Naive thymus-derived CD8-positive, alpha-beta T cell (primary cell): ENCODE results near the gene USP24. TPM values are rescaled to one million over a fixed set of nuclear protein-coding genes. Genes with fewer than 3 reads are reported as not detected.
A peak's percentile ranks its signal among the peaks of the same experiment; 100 is the strongest.
"Not testable (repeated sequence)": the region's sequence is repeated elsewhere in the genome, so short reads cannot be mapped to it uniquely, and the experiment has no call there.

Experiments used
- ATAC-seq, 2 donors: fragments of 150-1000 bp; cut with Tn5 transposase in 1 of 2; sonication (Bioruptor Pico), chemical (Tn5 transposase) in 1 of 2; 1 replicate in 1 of 2; 2 replicates in 1 of 2; pipeline ENCODE4 v1.10.0; 2021; ENCODE audit warnings: mild to moderate bottlenecking in 2 of 2, moderate library complexity in 2 of 2
- POLR2A ChIA-PET: fragments of 350-600 bp; sonication (Branson Sonifier 250); formaldehyde crosslinking; loops from one replicate; lab custom pipeline; 2021; ENCODE audit warnings: antibody characterized with exemption; lab: Charles Lee
- DNase-seq, 10 donors: peaks; one replicate each; pipeline versions ENCODE4 v3.0.0 to v3.0.0-alpha.2; 2020 to 2022
- H3K27ac Mint-ChIP-seq, 10 donors: one replicate each; pipeline ENCODE4 v1.8.0; 2020 to 2022; ENCODE audit warnings: mild to moderate bottlenecking in 10 of 10, mixed read lengths in 10 of 10, moderate library complexity in 4 of 10, inconsistent platforms in 1 of 10
- H3K27me3 Mint-ChIP-seq, 5 donors: one replicate each; pipeline ENCODE4 v1.8.0; 2021 to 2022; ENCODE audit warnings: mixed read lengths in 5 of 5
- H3K36me3 Mint-ChIP-seq, 3 donors: one replicate each; pipeline ENCODE4 v1.8.0; 2020 to 2022; ENCODE audit warnings: mixed read lengths in 3 of 3, mild to moderate bottlenecking in 2 of 3, inconsistent platforms in 1 of 3
- H3K4me1 Mint-ChIP-seq, 4 donors: one replicate each; pipeline ENCODE4 v1.8.0; 2021 to 2022; ENCODE audit warnings: mixed read lengths in 4 of 4
- H3K4me3 Mint-ChIP-seq, 10 donors: one replicate each; pipeline ENCODE4 v1.8.0; 2020 to 2022; ENCODE audit warnings: mild to moderate bottlenecking in 10 of 10, mixed read lengths in 10 of 10, moderate library complexity in 6 of 10, inconsistent platforms in 1 of 10
- H3K9me3 Mint-ChIP-seq, 9 donors: one replicate each; pipeline ENCODE4 v1.8.0; 2020 to 2022; ENCODE audit warnings: mixed read lengths in 9 of 9, mild to moderate bottlenecking in 3 of 9, inconsistent platforms in 1 of 9, moderate library complexity in 1 of 9
- polyA plus RNA-seq, 3 donors: library from polyadenylated mRNA; unstranded; fragments of 300-500 nt; fragmentation: Illumina TruSeq; gene quantifications; one replicate each; pipeline ENCODE4 v1.2.3, GENCODE V29; 2021
- total RNA-seq, 8 experiments: library from RNA in 2 of 8; stranded (reverse) in 2 of 8; gene quantifications; one replicate each; pipeline ENCODE4 v1.2.3 and lab custom pipeline; 2021 to 2026

The USP24 gene
- total and polyA plus RNA-seq, 5 experiments from 2014 or later: 5.5 to 81.1 (median 8.4) TPM

GRCh38 chr1:55128418-55128995 is 86.7 kb downstream of the USP24 start:
- H3K4me3 Mint-ChIP-seq: peak overlapping the region in 3 of 10 donors; percentile 1 to 31 (median 7)
- no peak for ATAC-seq
- no peak for DNase-seq
- H3K36me3 Mint-ChIP-seq: peaks cover 10 to 94% (median 49%) of the 10 kb centered on the region in 3 donors
- H3K4me1 Mint-ChIP-seq: peaks cover 9 to 27% (median 13%) of the 10 kb centered on the region in 4 donors
- H3K27ac Mint-ChIP-seq: peak overlapping the region; percentile 27 to 92 (median 70)
- no peaks in the 10 kb centered on the region for H3K27me3 Mint-ChIP-seq
- POLR2A ChIA-PET: interaction anchor here (0.7 kb wide), 1 partner anchor 55 kb away, joined by 9 read pairs; no protein-coding TSS in a partner anchor
- H3K9me3 Mint-ChIP-seq: peaks cover 0 to 4% (median 0%) of the 10 kb centered on the region in 9 donors

GRCh38 chr1:55127827-55128343 is 87.3 kb downstream of the USP24 start:
- peak overlapping the region in 3 of 10 donors; percentile 7 to 31 (median 14) for H3K4me3 Mint-ChIP-seq
- peaks cover 9 to 27% (median 13%) of the 10 kb centered on the region in 4 donors for H3K4me1 Mint-ChIP-seq
- H3K27ac Mint-ChIP-seq: peak overlapping the region; percentile 27 to 92 (median 70)
- H3K27me3 Mint-ChIP-seq: no peaks in the 10 kb centered on the region
- DNase-seq (peak in 1 of 10 donors; percentile 9), ATAC-seq (no peak)
- peaks cover 10 to 97% (median 54%) of the 10 kb centered on the region in 3 donors for H3K36me3 Mint-ChIP-seq
- peaks cover 0 to 4% (median 0%) of the 10 kb centered on the region in 9 donors for H3K9me3 Mint-ChIP-seq
- POLR2A ChIA-PET: interaction anchor here (0.7 kb wide), 1 partner anchor 54 kb away, joined by 9 read pairs; no protein-coding TSS in a partner anchor

- H3K27ac Mint-ChIP-seq: peak overlapping the region in 6 of 10 donors; percentile 20 to 81 (median 46)
These were observed 90.7 kb downstream of the USP24 start for GRCh38 chr1:55124470-55124869.

GRCh38 chr1:55120538-55120937 is 94.6 kb downstream of the USP24 start:
- Mint-ChIP-seq H3K27ac (peak overlapping the region in 4 of 10 donors; percentile 3 to 45 (median 20)), H3K4me3 (no peak overlapping the region), H3K9me3 (no peaks in the 10 kb centered on the region), H3K27me3 (no peaks in the 10 kb centered on the region), H3K36me3 (peaks cover 8 to 92% (median 60%) of the 10 kb centered on the region in 3 donors), H3K4me1 (peaks cover 3 to 13% (median 9%) of the 10 kb centered on the region in 4 donors)
- POLR2A ChIA-PET: no interaction called here
- ATAC-seq: no peak
- DNase-seq: no peak

More at GRCh38 chr1:55124470-55124869, 90.7 kb downstream of the USP24 start:
- no peaks in the 10 kb centered on the region for H3K27me3 Mint-ChIP-seq
- POLR2A ChIA-PET: no interaction called here
- ATAC-seq (no peak), DNase-seq (no peak)
- H3K4me1 Mint-ChIP-seq: peaks cover 7 to 20% (median 18%) of the 10 kb centered on the region in 4 donors
- H3K36me3 Mint-ChIP-seq: peaks cover 18 to 96% (median 62%) of the 10 kb centered on the region in 3 donors
- H3K9me3 Mint-ChIP-seq: peaks cover 0 to 4% (median 0%) of the 10 kb centered on the region in 9 donors
- H3K4me3 Mint-ChIP-seq: no peak overlapping the region

GRCh38 chr1:55118651-55119329 is 96.4 kb downstream of the USP24 start:
- peaks cover 10 to 91% (median 62%) of the 10 kb centered on the region in 3 donors for H3K36me3 Mint-ChIP-seq
- H3K27me3 Mint-ChIP-seq: no peaks in the 10 kb centered on the region
- DNase-seq (no peak), ATAC-seq (no peak)
- no peak overlapping the region for H3K4me3 Mint-ChIP-seq
- H3K9me3 Mint-ChIP-seq: peaks cover 0 to 3% (median 0%) of the 10 kb centered on the region in 9 donors
- H3K27ac Mint-ChIP-seq: peak overlapping the region in 6 of 10 donors; percentile 0 to 72 (median 39)
- H3K4me1 Mint-ChIP-seq: peaks cover 3 to 21% (median 10%) of the 10 kb centered on the region in 4 donors
- POLR2A ChIA-PET: no interaction called here

GRCh38 chr1:55117941-55118340 is 97.2 kb downstream of the USP24 start:
- Mint-ChIP-seq H3K27me3 (no peaks in the 10 kb centered on the region), H3K27ac (peak overlapping the region in 5 of 10 donors; percentile 2 to 72 (median 47)), H3K36me3 (peaks cover 17 to 91% (median 62%) of the 10 kb centered on the region in 3 donors), H3K9me3 (peaks cover 0 to 3% (median 0%) of the 10 kb centered on the region in 9 donors), H3K4me3 (no peak overlapping the region), H3K4me1 (peaks cover 3 to 22% (median 11%) of the 10 kb centered on the region in 4 donors)
- DNase-seq (no peak), ATAC-seq (no peak)
- POLR2A ChIA-PET: no interaction called here

- peaks cover 23 to 92% (median 45%) of the 10 kb centered on the region in 3 donors for H3K36me3 Mint-ChIP-seq
- POLR2A ChIA-PET, ATAC-seq, H3K4me1 Mint-ChIP-seq, DNase-seq, H3K4me3 Mint-ChIP-seq, H3K27ac Mint-ChIP-seq, H3K27me3 Mint-ChIP-seq, H3K9me3 Mint-ChIP-seq: not testable (repeated sequence)
These were observed 106.2 kb downstream of the USP24 start for GRCh38 chr1:55109005-55109404.

- no peaks in the 10 kb centered on the region for H3K4me1 Mint-ChIP-seq
- H3K27me3 Mint-ChIP-seq: no peaks in the 10 kb centered on the region
- no peak overlapping the region for H3K27ac Mint-ChIP-seq
- H3K4me3 Mint-ChIP-seq: no peak overlapping the region
- ATAC-seq: no peak
- H3K9me3 Mint-ChIP-seq: peaks cover 0 to under 1% (median 0%) of the 10 kb centered on the region in 9 donors
- POLR2A ChIA-PET: no interaction called here
- H3K36me3 Mint-ChIP-seq: peaks cover 6 to 92% (median 26%) of the 10 kb centered on the region in 3 donors
- DNase-seq: no peak
These were observed 108.1 kb downstream of the USP24 start for GRCh38 chr1:55107101-55107500.

- POLR2A ChIA-PET: no interaction called here
- Mint-ChIP-seq H3K27ac (peak overlapping the region in 1 of 10 donors; percentile 53), H3K27me3 (no peaks in the 10 kb centered on the region), H3K9me3 (no peaks in the 10 kb centered on the region), H3K4me3 (no peak overlapping the region), H3K36me3 (peaks cover 0 to 95% (median 18%) of the 10 kb centered on the region in 3 donors), H3K4me1 (no peaks in the 10 kb centered on the region)
- no peak for DNase-seq
- no peak for ATAC-seq
These were observed 111.3 kb downstream of the USP24 start for GRCh38 chr1:55103891-55104290.

GRCh38 chr1:55095095-55095494 is 120.1 kb downstream of the USP24 start:
- ATAC-seq (no peak), DNase-seq (no peak)
- Mint-ChIP-seq H3K27ac (peak overlapping the region in 3 of 10 donors; percentile 19 to 42 (median 36)), H3K4me3 (no peak overlapping the region), H3K9me3 (no peaks in the 10 kb centered on the region), H3K4me1 (peaks cover 0 to 3% (median under 1%) of the 10 kb centered on the region in 4 donors), H3K36me3 (peaks cover 4 to 94% (median 53%) of the 10 kb centered on the region in 3 donors), H3K27me3 (no peaks in the 10 kb centered on the region)
- POLR2A ChIA-PET: no interaction called here

- H3K4me3 Mint-ChIP-seq: no peak overlapping the region
- H3K27ac Mint-ChIP-seq: no peak overlapping the region
- peaks cover 9 to 94% (median 46%) of the 10 kb centered on the region in 3 donors for H3K36me3 Mint-ChIP-seq
- peaks cover 8 to 10% (median 9%) of the 10 kb centered on the region in 4 donors for H3K4me1 Mint-ChIP-seq
- no peaks in the 10 kb centered on the region for H3K9me3 Mint-ChIP-seq
- POLR2A ChIA-PET: no interaction called here
- ATAC-seq (no peak), DNase-seq (no peak)
- H3K27me3 Mint-ChIP-seq: no peaks in the 10 kb centered on the region
These were observed 122.7 kb downstream of the USP24 start for GRCh38 chr1:55092475-55092874.

- Mint-ChIP-seq H3K27me3 (no peaks in the 10 kb centered on the region), H3K27ac (peak overlapping the region in 3 of 10 donors; percentile 15 to 79 (median 50)), H3K9me3 (no peaks in the 10 kb centered on the region), H3K4me1 (peaks cover 8 to 10% (median 9%) of the 10 kb centered on the region in 4 donors), H3K36me3 (peaks cover 9 to 92% (median 31%) of the 10 kb centered on the region in 3 donors), H3K4me3 (no peak overlapping the region)
- no peak for ATAC-seq
- no peak for DNase-seq
- POLR2A ChIA-PET: no interaction called here
These were observed 125.5 kb downstream of the USP24 start for GRCh38 chr1:55089683-55090082.
